HG02623 (cell line): ENCODE data around the gene TMEM132D.
"Not testable (repeated sequence)": the region's sequence is repeated elsewhere in the genome, so short reads cannot be mapped to it uniquely, and the experiment has no call there.

ENCODE experiments used
- ATAC-seq: cut with Tn5 transposase; IDR thresholded peaks from one replicate; pipeline ENCODE4 v1.9.1; 2021; ENCODE audit warnings: moderate library complexity; ENCODE audit not compliant: unreplicated experiment

The TMEM132D gene

GRCh38 chr12:129203456-129203855 is 700.4 kb downstream of the TMEM132D start:
- no peak for ATAC-seq

GRCh38 chr12:129202109-129202814 is 701.6 kb downstream of the TMEM132D start:
- no peak for ATAC-seq

- ATAC-seq = no peak
These were observed 702.8 kb downstream of the TMEM132D start for GRCh38 chr12:129201029-129201428.

GRCh38 chr12:129200576-129200975 is 703.2 kb downstream of the TMEM132D start:
- no peak for ATAC-seq

- no peak for ATAC-seq
These were observed 706.9 kb downstream of the TMEM132D start for GRCh38 chr12:129196927-129197326.

- no peak for ATAC-seq
These were observed 708.7 kb downstream of the TMEM132D start for GRCh38 chr12:129195081-129195480.

GRCh38 chr12:129193263-129193871 is 710.5 kb downstream of the TMEM132D start:
- ATAC-seq = no peak

GRCh38 chr12:129190827-129191226 is 713.0 kb downstream of the TMEM132D start:
- ATAC-seq = no peak

GRCh38 chr12:129189879-129190278 is 713.9 kb downstream of the TMEM132D start:
- ATAC-seq = not testable (repeated sequence)

- ATAC-seq = no peak
These were observed 716.9 kb downstream of the TMEM132D start for GRCh38 chr12:129186952-129187351.

GRCh38 chr12:129185855-129186254 is 718.0 kb downstream of the TMEM132D start:
- no peak for ATAC-seq

GRCh38 chr12:129184127-129184928 is 719.5 kb downstream of the TMEM132D start:
- ATAC-seq = no peak

- ATAC-seq = no peak
These were observed 723.8 kb downstream of the TMEM132D start for GRCh38 chr12:129179941-129180553.

GRCh38 chr12:129169928-129170327 is 733.9 kb downstream of the TMEM132D start:
- no peak for ATAC-seq

GRCh38 chr12:129163861-129164260 is 740.0 kb downstream of the TMEM132D start:
- ATAC-seq = no peak

GRCh38 chr12:129163461-129163860 is 740.4 kb downstream of the TMEM132D start:
- ATAC-seq = no peak

- ATAC-seq = no peak
These were observed 741.0 kb downstream of the TMEM132D start for GRCh38 chr12:129162805-129163204.

- no peak for ATAC-seq
These were observed 742.3 kb downstream of the TMEM132D start for GRCh38 chr12:129161511-129161910.

GRCh38 chr12:129160282-129160681 is 743.5 kb downstream of the TMEM132D start:
- ATAC-seq = no peak

- ATAC-seq = no peak
These were observed 751.3 kb downstream of the TMEM132D start for GRCh38 chr12:129152351-129153104.

- ATAC-seq = no peak
These were observed 753.1 kb downstream of the TMEM132D start for GRCh38 chr12:129150721-129151120.
